HG02610 (cell line): ENCODE data around the gene NPTN.
"Not testable (repeated sequence)": the region's sequence is repeated elsewhere in the genome, so short reads cannot be mapped to it uniquely, and the experiment has no call there.

Experiments
- ATAC-seq: cut with Tn5 transposase; IDR thresholded peaks from one replicate; pipeline ENCODE4 v1.9.1; 2021; ENCODE audit warnings: mild to moderate bottlenecking, moderate library complexity; ENCODE audit not compliant: unreplicated experiment

The NPTN gene

DNA sequence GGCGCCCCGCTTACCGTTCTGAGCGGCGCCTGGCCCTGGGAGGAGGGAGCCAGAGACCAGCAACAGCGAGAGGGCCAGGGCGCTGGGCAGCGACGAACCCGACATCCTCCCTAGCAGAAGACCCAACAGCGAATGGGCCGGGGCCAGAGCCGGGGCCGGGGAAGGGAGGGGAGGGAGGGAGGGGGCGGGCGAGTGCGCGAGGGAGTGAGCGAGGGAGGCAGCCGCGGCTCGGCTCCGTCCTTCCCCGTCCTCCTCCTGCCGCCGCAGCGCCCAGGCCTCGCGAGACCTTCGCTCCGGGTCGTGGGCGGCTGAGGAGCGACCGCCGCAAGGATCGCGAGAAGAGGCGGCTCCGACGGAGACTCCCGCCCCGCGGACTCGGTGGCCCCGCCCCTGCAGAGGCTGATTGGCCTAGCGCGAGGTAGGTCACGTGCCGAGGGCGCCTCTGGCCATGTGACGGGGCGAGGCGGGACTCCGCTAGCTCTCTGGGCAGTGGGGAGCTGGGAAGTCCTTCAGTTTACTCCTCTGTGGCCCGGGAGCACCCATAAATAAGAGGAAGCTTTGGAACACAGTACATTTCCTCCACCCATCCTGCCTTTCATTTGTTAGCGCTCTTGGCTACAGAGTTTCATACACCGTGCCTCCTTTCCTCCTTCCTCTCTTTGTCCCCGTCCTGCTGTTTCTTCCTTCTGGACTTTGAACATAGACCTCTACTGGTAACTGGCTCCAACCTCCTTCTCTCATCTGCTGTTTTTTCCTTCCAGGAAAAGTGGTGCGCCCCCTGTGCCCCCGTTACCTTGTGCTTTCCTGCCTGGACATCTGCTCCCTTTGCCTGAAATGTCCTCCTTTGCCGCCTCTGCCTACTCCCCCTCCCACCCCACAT lies at the start of gene NPTN:
Gene NPTN (minus strand): TSS at position 279 of the 880 bp plus-strand sequence. CDS start 174 bp downstream, at position 105.
- peak; percentile 86 for ATAC-seq

DNA sequence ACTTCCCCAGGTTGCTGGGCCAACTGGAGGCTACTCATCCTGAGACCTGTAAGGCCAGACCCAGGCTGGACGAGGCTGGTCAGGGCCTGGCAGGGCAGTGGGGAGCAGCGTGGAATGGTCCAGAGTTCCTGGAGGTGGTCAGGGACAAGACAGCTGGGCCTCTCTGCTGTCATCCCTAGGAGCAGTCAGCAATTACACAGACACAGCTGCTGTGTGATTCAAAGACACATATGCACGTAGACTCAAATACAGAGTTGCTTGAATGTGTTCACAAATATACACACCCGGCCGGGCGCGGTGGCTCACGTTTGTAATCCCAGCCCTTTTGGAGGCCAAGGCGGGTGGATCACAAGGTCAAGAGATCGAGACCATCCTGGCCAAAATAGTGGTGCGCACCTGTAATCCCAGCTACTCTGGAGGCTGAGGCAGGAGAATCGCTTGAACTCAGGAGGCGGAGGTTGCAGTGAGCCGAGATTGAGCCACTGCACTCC lies 49.5 kb upstream of the NPTN start:
- ATAC-seq: no peak

DNA sequence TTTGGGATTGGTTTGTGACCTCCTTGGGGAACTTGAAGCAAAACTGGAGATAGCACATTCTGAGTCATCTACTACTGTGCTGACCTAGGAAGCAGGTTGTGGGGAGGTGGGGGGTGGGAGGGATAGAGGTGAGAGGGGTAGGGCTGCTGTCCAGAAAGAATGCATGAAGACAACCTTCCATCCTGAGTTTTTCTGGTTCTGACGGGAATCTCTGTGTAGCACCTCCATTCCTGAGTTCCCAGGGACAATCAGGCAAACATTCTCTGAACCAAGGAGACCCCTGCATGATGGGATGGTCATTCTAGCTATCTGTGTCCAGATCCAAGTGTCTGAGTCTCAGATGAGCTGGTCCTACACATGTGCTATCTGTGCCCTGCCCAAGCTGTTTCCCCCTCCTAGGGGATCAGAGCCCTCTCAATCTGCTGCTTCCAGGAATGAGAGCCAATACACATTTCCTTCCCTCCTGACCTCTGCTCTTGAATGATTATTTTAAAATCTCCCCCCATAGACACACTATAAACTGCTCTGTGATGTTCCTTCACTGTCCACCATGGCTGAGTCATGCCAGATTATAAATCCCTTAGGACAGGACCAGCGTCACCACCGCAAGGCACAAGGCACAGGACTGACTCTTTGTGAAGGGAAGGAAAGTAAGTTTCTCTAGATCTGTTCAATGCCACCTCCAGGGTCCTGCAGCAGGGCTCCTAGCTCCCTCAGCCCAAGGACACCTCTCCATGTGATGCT lies 48.8 kb upstream of the NPTN start:
- no peak for ATAC-seq

DNA sequence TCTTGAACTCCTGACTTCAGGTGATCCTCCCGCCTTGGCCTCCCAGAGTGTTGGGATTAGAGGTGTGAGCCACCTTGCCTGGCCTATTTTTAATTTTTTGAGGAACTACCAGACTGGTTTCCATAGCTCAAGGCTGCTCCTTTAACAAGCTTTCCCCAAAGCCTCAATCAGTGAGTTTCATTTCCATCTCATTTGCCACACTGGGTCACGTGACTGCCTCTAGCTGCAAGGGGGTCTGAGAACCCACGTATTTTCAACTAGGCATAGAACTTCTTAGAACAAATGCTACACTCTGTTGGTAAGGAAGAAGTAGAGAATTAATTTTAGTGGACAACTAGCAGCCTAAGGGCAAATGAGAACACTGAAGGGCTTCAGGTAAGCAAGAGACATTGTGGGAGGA lies 47.9 kb upstream of the NPTN start:
- ATAC-seq: no peak

DNA sequence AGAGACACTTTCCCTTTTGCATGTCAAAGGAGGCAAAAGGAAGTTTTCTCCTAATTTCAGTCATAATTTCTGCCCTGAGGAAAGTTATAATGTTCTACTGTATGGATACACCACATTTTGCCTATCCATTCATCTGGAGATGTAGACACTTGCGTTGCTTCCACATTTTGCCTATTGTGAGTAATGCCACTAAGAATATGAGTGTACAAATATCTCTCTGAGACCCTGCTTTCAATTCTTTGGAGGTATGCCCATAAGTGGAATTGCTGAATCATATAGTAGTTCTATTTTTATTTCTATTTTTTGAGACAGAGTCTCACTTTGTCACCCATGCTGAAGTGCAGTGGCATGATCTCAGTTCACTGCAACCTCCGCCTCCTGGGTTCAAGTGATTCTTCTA lies 47.4 kb upstream of the NPTN start:
- ATAC-seq: no peak

DNA sequence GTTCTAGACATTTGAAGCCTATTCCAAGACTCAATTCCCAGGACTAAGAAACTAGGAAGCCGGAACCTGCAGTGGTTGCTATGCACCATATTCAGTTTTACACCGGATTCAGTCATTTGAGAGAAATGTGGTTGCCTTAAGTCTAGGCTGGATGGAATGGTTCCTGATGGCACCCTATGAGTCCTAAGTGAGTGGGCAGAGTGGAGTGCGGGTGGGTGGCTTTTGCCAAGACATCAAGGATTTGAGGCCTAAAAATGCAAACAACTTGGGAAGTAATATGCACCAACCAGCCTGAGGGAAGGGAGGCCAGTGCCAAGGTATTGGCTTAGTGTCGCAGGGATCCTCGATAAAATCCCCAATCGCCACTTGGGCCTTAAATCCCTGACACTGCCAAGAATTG lies 46.8 kb upstream of the NPTN start:
- ATAC-seq: no peak

DNA sequence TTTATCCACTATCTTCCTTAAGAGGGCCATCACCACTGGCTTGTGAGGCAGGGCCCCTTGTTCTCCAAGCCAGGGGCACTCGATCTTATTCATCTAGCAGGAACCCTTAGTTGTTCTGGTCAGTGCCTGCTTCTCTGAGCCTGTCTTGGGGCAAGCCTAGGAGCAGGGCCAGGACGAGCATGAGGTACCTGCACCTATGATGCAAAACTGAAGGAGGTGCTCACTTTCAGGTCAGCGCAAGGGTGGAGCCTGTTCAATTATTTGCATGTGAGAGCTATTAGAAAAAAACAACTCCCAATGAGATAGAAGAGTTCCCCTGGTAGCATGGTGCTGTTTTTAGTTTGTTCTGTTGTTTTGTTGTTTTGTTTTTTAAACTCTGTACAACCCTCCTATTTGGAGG lies 46.0 kb upstream of the NPTN start:
- no peak for ATAC-seq

DNA sequence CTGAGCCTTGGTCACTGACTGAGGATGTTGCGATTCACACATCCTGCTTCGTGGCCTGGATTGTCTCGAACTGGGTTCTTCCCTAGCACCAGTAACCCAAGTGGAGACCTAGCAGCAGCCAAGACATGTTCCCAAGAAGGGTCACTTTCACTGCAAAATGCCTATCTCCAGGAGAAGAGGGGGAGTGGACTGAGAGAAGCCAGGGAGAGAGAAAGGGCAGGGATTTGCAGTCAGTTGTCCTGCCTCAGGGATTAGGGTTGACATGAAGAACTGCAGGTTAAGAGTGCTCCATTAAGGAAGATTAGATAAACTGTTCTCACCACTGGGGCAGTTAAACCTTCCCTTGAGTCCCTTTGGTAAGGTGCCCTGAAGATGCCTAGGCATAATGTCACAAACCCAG lies 45.3 kb upstream of the NPTN start:
- ATAC-seq: no peak

DNA sequence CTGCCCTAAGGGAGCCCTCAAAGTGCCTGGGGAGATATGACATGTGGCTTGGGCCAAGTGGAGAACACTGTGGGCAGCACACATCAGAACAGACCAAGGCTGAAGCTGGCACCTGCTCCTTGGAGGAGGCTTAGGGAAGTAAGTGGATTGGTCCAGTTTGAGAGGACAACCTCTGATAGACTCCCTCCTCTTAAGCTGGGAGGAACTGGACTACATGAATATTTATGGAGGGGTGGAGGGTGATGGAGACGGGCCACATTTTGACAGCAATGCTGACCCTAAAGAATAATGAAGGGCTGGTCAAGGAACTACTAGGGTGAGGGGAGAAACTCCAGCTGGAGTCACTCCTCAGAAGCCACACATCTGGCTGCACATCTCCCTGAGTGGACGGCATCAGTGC lies 44.5 kb upstream of the NPTN start:
- no peak for ATAC-seq

DNA sequence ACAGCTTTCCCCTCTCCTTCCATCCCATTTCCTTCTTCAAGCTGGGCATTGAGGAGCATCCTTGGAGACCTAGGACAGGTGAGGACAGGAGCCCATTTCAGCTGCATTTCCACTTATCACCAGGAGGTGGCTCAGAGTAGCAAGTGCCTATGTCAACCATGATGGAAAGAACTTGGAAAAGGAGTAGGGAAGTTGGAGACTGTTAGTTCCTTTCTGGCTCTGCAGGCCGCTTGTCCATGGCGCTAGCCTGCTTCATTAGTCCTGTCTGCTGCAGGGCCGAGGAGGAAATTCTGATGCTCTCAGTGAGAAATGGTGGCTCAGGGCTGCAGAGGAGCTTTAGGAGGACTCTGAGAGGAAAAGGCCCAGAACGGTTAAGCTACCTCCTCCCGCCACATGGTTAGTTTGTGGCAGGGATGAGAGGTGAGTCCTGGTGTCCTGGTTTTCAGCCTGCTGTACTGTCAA lies 44.0 kb upstream of the NPTN start:
- ATAC-seq: no peak

DNA sequence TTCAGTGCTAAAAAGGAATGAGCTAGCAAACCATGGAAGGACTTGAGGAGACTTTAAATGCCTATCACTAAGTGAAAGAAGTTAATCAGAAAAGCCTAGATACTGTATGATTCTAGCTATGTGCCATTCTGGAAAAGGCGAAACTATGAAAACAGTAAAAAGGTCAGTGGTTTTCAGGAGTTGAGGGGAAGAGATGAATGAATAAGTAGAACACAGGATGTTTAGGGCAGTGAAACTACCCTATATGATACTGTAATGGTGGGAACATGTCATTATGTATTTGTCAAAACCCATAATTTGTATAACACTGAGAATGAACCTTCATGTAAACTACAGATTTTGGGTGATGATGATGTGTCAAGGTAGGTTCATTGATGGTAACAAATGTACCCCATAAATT lies 41.4 kb upstream of the NPTN start:
- ATAC-seq: no peak

DNA sequence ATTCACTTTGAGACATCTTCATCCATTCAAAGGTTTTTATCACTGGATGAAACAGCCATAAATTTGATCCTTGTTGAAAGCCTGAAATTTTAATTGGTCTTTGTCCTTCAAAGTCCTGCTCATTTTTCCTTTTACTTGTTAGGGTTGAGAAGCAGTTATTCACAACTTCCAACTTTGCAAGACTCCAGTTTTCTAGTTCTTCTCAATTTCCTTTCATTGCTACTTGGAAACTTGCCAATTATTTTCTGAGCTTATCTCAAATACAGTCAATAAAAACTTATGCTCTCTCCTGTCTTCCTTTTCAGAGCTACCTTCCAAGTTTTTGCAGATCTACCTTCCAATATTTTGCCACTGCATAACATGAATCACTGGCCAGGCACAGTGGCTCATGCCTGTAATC lies 27.3 kb upstream of the NPTN start:
- ATAC-seq: no peak

DNA sequence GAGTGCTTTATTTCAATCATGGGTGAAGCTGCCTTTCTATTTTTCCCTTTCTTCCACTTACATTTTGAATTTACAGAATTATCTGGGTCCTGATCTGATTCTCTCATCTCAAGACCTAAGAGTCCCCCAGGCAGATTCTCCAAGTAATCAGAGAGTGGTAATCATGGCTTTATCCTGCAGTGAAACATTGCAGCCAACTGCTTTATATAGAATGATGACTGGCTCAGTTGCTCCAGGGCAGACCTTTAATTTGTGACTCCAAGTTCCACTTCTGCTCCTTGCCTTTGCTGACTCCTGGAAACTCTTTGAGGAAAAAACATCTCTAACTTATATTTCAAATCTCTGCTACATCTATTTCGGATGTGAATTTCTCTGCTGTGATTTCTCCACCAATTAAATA lies 25.5 kb upstream of the NPTN start:
- no peak for ATAC-seq

DNA sequence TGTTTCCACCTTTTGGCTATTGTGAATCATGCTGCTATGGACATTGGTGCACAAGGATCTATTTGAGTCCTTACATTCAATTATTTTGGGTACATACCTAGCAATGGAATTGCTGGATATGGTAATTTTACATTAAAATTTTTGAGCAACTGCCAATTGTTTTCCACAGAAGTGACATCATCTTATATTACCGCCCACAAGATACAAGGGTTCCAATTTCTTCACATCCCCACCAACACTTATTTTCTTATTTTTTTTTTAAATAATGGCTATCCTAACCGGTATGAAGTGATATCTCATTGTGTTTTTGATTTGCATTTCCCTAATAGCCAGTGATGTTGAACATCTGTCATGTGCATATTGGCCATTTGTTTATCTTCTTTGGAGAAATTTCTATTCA lies 22.5 kb upstream of the NPTN start:
- no peak for ATAC-seq

DNA sequence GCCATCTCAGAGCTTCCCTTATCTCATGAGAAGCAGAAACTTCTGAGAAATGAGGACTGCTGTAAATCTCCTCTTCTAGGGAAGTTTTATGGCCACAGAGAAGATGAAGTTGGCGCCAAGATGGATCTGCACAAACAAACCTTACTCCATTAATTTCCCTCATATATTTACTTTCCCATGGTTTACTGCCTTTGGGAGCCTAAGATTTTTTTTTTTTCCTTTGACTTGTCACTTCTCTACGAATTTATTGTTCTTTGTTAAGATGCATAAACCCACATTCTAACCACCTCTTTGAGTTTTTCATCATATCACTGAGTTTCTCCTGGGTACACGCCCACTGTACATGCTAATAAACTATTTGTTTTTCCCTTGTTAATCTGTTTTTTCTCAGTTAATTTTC lies 21.5 kb upstream of the NPTN start:
- no peak for ATAC-seq

DNA sequence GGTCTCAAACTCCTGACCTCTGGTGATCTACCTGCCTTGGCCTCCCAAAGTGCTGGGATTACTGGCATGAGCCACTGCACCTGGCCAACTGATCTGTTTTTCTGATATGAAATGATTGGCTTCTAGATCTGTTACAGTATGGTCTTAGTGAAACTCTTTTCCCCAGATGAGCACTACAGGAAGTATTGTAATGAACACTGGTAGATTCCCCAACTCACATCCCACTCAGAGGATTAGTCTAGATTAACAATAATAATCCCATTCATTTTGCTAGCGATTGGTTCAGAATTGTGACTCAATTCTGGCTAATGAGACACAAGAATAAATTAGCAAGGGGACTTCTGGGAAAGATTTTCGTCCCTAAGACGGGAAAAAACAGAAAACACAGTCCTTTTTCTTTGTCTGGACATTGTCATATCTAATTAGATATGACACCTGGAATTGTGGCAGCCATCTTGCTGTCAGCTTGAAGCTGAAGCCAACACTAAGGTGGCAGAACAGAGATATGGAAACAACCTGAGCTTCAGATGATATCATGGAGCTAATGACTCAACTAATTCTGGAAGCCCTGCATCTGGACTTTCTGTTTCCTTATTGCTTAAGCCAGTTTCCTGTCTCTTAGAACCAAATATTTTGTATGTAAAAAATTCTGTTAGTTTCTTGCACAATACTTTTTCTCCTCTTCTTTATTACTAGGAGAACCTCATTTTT lies 17.4 kb upstream of the NPTN start:
- ATAC-seq: no peak

DNA sequence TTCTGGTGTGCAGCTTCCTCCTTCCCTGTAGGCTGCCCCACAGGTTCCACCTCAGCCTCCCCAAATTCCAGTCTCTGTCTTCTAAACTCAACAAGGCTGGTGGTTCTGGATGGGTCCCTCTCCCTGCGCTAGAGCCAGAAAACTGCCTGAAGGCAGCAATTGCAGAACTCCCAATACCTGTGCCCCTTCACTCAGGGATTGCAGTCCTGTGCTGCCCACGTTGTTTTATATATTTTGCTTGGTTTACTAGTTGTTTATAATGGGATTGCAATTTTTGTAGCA lies 14.8 kb upstream of the NPTN start:
- no peak for ATAC-seq

DNA sequence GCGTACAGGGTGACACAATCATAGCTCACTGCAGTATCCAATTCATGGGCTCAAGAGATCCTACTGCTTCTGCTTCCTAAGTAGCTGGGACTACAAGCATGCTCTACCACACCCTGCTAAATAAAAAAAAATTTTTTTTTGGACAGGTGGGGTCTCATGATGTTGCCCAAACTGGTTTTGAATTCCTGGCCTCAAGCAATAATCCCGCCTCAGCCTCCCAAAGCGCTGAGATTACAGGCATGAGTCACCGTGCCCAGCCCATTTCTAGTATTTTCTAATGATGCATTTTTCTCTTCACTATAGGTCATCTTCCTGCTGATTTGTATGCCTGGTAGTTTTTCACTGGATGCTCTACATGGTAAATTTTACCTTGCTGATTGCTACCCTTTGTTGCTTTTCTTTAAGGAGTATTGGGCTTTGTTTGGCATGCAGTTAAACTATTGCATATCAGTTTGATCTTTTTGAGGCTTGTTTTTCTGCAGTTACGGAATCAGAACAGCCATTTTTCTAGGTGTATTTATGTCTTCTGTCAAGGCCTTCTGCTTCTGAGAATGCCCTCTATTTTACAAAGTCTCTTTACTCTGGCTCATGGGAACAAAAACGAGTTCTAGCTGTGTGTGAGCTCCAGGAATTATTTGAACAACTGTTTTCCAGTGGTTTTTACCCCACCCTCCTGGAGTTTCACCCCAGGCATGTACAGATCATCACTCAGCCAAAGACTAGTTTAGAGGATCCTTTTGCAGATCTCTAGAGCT lies 14.2 kb upstream of the NPTN start:
- no peak for ATAC-seq

DNA sequence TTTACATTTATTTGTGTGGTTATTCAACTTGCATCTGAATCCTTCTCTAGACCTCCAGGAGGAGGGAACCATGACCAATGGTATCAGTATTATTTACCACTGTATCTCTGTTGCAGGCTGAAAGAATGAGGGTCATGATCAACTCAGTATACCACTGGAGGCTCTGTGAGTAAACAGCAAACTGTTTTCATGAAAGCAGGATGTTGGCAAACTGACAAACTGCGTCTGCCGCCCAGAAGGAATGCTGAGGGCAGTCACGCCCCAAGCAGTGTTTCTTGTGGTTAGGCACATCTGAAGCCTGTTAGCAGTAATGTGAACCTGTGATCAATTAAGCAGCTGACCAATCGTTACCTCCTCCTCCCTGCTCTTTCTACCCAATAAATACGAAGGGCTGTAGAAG lies 6.3 kb upstream of the NPTN start:
- not testable (repeated sequence) for ATAC-seq

DNA sequence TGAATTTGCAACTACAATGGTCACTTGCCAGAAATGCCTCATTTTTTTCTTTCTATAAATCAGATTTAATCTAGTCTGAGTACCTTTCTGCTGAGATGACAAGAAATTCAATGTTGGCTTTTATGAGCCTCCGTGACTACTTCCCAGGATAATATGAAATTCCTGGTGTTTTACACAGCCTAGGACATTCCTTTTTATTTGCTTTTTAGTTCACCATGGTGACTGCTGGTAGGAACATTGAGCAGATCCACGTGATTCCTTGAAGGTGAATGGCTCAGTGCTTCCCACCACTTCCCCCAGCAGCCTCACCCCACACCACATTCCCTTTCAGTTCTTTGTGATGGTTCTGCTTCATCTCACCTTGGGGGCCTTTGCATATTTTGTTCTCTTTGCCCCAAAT lies 4.3 kb upstream of the NPTN start:
- no peak for ATAC-seq

DNA sequence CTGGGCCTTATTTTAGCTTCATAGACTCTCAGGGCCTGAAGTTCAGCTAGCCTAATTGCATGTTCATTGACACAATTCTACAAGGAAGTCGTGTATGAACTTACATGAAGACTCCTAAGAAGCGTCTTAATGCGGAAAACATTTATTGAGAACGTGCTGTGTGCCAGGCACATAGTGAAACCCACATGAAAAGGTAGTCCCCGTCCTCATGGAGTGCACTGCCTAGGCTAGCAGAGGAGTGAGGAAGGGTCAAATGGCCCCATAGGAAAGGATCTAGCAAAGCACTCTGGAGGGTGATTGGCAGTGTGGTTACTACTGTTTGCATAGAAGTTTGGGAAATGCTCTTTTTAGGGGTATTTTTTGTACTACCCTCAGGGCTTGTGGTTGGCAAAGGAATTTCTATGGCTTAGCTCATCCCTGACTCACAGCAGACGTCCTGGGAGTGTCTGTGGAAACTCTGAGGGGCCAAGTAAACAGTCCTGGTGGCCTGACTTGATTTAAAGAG lies 854 bp upstream of the NPTN start:
- no peak for ATAC-seq
